ENCODE data around the gene CMSS1.

The CMSS1 gene

GRCh38 chr3:100170486-100170885 lies 352.8 kb downstream of the CMSS1 start:
- no peak for DNase-seq (ENCODE audit: low read depth in 1 of 2, low spot score in 1 of 2)

- DNase-seq (ENCODE audit: low read depth in 1 of 2, low spot score in 1 of 2): no peak
These were observed 353.7 kb downstream of the CMSS1 start for GRCh38 chr3:100171211-100171914.

- DNase-seq (ENCODE audit: low read depth in 1 of 2, low spot score in 1 of 2): no peak
These were observed 356.3 kb downstream of the CMSS1 start for GRCh38 chr3:100173961-100174360.

- no peak for DNase-seq (ENCODE audit: low read depth in 1 of 2, low spot score in 1 of 2)
These were observed 358.1 kb downstream of the CMSS1 start for GRCh38 chr3:100175637-100176280.

GRCh38 chr3:100179692-100180349 lies 362.2 kb downstream of the CMSS1 start:
- no peak for DNase-seq (ENCODE audit: low read depth in 1 of 2, low spot score in 1 of 2)

- no peak for DNase-seq (ENCODE audit: low read depth in 1 of 2, low spot score in 1 of 2)
These were observed 366.0 kb downstream of the CMSS1 start for GRCh38 chr3:100183608-100184125.

GRCh38 chr3:100184948-100185570 lies 367.4 kb downstream of the CMSS1 start:
- DNase-seq (ENCODE audit: low read depth in 1 of 2, low spot score in 1 of 2): no peak

- no peak for DNase-seq (ENCODE audit: low read depth in 1 of 2, low spot score in 1 of 2)
These were observed 368.2 kb downstream of the CMSS1 start for GRCh38 chr3:100185847-100186246.

- no peak for DNase-seq (ENCODE audit: low read depth in 1 of 2, low spot score in 1 of 2)
These were observed 371.8 kb downstream of the CMSS1 start for GRCh38 chr3:100189444-100189964.

GRCh38 chr3:100195375-100195774 lies 377.7 kb downstream of the CMSS1 start:
- no peak for DNase-seq (ENCODE audit: low read depth in 1 of 2, low spot score in 1 of 2)

- DNase-seq (ENCODE audit: low read depth in 1 of 2, low spot score in 1 of 2): no peak
These were observed 380.2 kb downstream of the CMSS1 start for GRCh38 chr3:100197876-100198275.

- no peak for DNase-seq (ENCODE audit: low read depth in 1 of 2, low spot score in 1 of 2)
These were observed 381.1 kb downstream of the CMSS1 start for GRCh38 chr3:100198579-100199269.

GRCh38 chr3:100205171-100205570 lies 387.5 kb downstream of the CMSS1 start:
- no peak for DNase-seq (ENCODE audit: low read depth in 1 of 2, low spot score in 1 of 2)

GRCh38 chr3:100206687-100207086 lies 389.0 kb downstream of the CMSS1 start:
- DNase-seq (ENCODE audit: low read depth in 1 of 2, low spot score in 1 of 2): no peak

- no peak for DNase-seq (ENCODE audit: low read depth in 1 of 2, low spot score in 1 of 2)
These were observed 390.2 kb downstream of the CMSS1 start for GRCh38 chr3:100207886-100208285.

GRCh38 chr3:100209169-100209568 lies 391.5 kb downstream of the CMSS1 start:
- DNase-seq (ENCODE audit: low read depth in 1 of 2, low spot score in 1 of 2): no peak

- no peak for DNase-seq (ENCODE audit: low read depth in 1 of 2, low spot score in 1 of 2)
These were observed 392.5 kb downstream of the CMSS1 start for GRCh38 chr3:100209948-100210771.

- no peak for DNase-seq (ENCODE audit: low read depth in 1 of 2, low spot score in 1 of 2)
These were observed 393.1 kb downstream of the CMSS1 start for GRCh38 chr3:100210772-100211135.

- DNase-seq (ENCODE audit: low read depth in 1 of 2, low spot score in 1 of 2): no peak
These were observed 396.4 kb downstream of the CMSS1 start for GRCh38 chr3:100213891-100214573.

Measured in activated T-helper 1 cell treated with anti-CD3 and anti-CD28 coated beads, Interleukin-2, amount 50 U/mL, for 16 hours (primary cell).